ENCODE data around the gene ME1. TPM values are rescaled to one million over a fixed set of nuclear protein-coding genes. Genes with fewer than 3 reads are reported as not detected.

The ME1 gene
- 10 to 100 TPM in 1 of 2 donors, 1 to 10 TPM in 1; 7.2 to 19.0 TPM for total RNA-seq

GRCh38 chr6:83430611-83431544 is at the start of gene ME1:
TSS of gene ME1 (minus strand) at chr6:83431051. CDS start at chr6:83430954, 97 bp downstream.

GRCh38 chr6:83192871-83193746 is 237.7 kb downstream of the ME1 start, which contains the start of the genes PGM3 and RWDD2A:
TSS of gene PGM3 (minus strand) at chr6:83193265. CDS start at chr6:83191012, 2,253 bp downstream.
TSS of gene RWDD2A (plus strand) at chr6:83193357. CDS start at chr6:83194452, 1,095 bp downstream.

Other genes with a start within 250 kb of the ME1 start
- 10 to 100 TPM; 34.1 to 49.0 TPM for gene PGM3, start 237.8 kb downstream of the ME1 start, total RNA-seq
- 1 to 10 TPM; 2.7 to 3.1 TPM for gene RWDD2A, start 237.7 kb downstream of the ME1 start, total RNA-seq
- not detected for gene PRSS35, start 81.5 kb upstream of the ME1 start, total RNA-seq

All from melanocyte of skin (primary cell).